Nephron progenitor cell (in vitro differentiated cells): ENCODE results near the gene RGS6.

Experiments used
- DNase-seq: peaks from one replicate; pipeline ENCODE4 v3.0.0; 2021
- H3K27ac Mint-ChIP-seq: 2 replicates; pipeline ENCODE4 v1.8.0; 2021; ENCODE audit warnings: mild to moderate bottlenecking, moderate library complexity, mixed read lengths
- H3K27me3 Mint-ChIP-seq: 2 replicates; pipeline ENCODE4 v1.8.0; 2021; ENCODE audit warnings: mild to moderate bottlenecking, low read depth, mixed read lengths; ENCODE audit not compliant: poor library complexity
- H3K36me3 Mint-ChIP-seq: 2 replicates; pipeline ENCODE4 v1.8.0; 2021; ENCODE audit warnings: low read depth, mixed read lengths
- H3K4me1 Mint-ChIP-seq: 2 replicates; pipeline ENCODE4 v1.8.0; 2021; ENCODE audit warnings: mixed read lengths
- H3K4me3 Mint-ChIP-seq: 2 replicates; pipeline ENCODE4 v1.8.0; 2021; ENCODE audit warnings: mild to moderate bottlenecking, moderate library complexity, mixed read lengths
- H3K9me3 Mint-ChIP-seq: 2 replicates; pipeline ENCODE4 v1.8.0; 2021; ENCODE audit warnings: mild to moderate bottlenecking, moderate library complexity, mixed read lengths
- CTCF ChIP-seq: fragments of 200-600 bp; sonication (generic); IDR thresholded peaks from 2 replicates; pipeline ENCODE4 v1.5.0; 2021; ENCODE audit warnings: antibody characterized with exemption

The RGS6 gene

DNA sequence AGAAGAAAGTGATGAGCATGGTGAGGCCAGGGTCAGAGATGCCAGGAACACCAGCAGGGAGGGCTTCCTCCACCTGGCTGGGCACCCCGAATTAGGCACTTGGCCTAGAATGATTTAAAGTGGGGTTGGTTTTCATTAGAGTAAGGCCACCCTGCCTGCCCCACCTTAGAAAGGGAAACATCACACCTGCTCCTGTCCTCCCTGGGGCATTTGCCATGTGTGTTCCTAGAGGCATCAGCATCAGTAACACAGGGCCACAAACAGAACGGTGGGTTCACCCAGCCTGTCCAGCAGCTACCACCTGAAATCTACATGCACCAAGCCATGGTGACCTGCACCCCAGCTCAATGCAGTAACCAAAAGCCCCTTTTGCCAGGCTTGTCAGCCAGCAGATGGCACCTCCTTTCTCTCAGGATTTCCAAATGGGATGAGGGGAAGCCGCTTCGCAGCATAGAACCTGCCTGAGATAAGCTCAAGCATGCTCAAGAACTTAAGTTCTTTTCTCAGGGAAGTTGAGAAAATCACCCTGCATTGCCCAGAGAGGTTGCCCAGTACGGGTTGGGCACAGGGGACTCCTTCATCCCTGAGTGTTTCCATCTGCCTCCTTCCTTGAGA lies 622.9 kb downstream of the RGS6 start:
- Mint-ChIP-seq H3K27ac (no peak overlapping the region), H3K27me3 (peaks cover 27% of the 10 kb centered on the region), H3K4me3 (no peak overlapping the region), H3K4me1 (peaks cover 21% of the 10 kb centered on the region), H3K9me3 (no peaks in the 10 kb centered on the region), H3K36me3 (no peaks in the 10 kb centered on the region)
- DNase-seq, result no peak
- no peak for TF ChIP-seq CTCF

GRCh38 chr14:72555609-72556000 lies 623.4 kb downstream of the RGS6 start:
- H3K4me3 Mint-ChIP-seq, result no peak overlapping the region
- peaks cover 26% of the 10 kb centered on the region for H3K4me1 Mint-ChIP-seq
- no peak for DNase-seq
- no peaks in the 10 kb centered on the region for H3K9me3 Mint-ChIP-seq
- TF ChIP-seq CTCF, result no peak
- H3K27ac Mint-ChIP-seq, result no peak overlapping the region
- H3K27me3 Mint-ChIP-seq, result peaks cover 25% of the 10 kb centered on the region
- no peaks in the 10 kb centered on the region for H3K36me3 Mint-ChIP-seq

GRCh38 chr14:72557671-72558070 lies 625.4 kb downstream of the RGS6 start:
- no peak for DNase-seq

DNA sequence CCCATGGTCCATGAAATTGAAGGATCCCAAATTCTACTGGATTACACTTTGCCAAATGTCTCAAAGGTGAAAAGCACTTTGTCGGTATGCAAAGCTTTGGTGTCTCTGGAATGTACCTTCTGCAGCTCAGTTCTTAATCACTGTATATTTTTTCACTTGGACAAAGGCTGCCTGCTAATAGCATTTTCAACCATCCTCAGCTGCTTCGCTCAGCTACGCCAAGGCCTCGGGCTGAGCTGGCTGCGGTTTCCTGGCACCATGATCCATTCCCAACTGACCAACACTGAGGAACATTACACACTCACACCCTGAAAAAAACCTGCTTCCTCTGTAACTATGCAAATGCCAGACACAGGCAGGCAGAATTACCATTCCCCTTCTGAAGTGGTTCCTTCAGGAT lies 626.5 kb downstream of the RGS6 start:
- no peak overlapping the region for H3K4me3 Mint-ChIP-seq
- H3K27ac Mint-ChIP-seq, result peak overlapping the region; percentile 20
- no peaks in the 10 kb centered on the region for H3K9me3 Mint-ChIP-seq
- H3K27me3 Mint-ChIP-seq, result peaks cover 11% of the 10 kb centered on the region
- H3K4me1 Mint-ChIP-seq, result peaks cover 47% of the 10 kb centered on the region
- H3K36me3 Mint-ChIP-seq, result no peaks in the 10 kb centered on the region
- no peak for DNase-seq
- TF ChIP-seq CTCF, result no peak

More at GRCh38 chr14:72557671-72558070, 625.4 kb downstream of the RGS6 start:
- H3K27ac Mint-ChIP-seq, result no peak overlapping the region
- H3K4me1 Mint-ChIP-seq, result peaks cover 47% of the 10 kb centered on the region
- no peak for TF ChIP-seq CTCF
- peaks cover 16% of the 10 kb centered on the region for H3K27me3 Mint-ChIP-seq
- H3K36me3 Mint-ChIP-seq, result no peaks in the 10 kb centered on the region
- no peaks in the 10 kb centered on the region for H3K9me3 Mint-ChIP-seq
- H3K4me3 Mint-ChIP-seq, result no peak overlapping the region

GRCh38 chr14:72559202-72559601 lies 627.0 kb downstream of the RGS6 start:
- Mint-ChIP-seq H3K4me3 (peak overlapping the region; percentile 7), H3K9me3 (no peaks in the 10 kb centered on the region), H3K4me1 (peaks cover 47% of the 10 kb centered on the region), H3K36me3 (no peaks in the 10 kb centered on the region), H3K27ac (peak overlapping the region; percentile 53), H3K27me3 (peaks cover 8% of the 10 kb centered on the region)
- DNase-seq, result peak; percentile 38
- TF ChIP-seq CTCF, result no peak

GRCh38 chr14:72559669-72560255 lies 627.5 kb downstream of the RGS6 start:
- Mint-ChIP-seq H3K36me3 (no peaks in the 10 kb centered on the region), H3K4me1 (peaks cover 47% of the 10 kb centered on the region), H3K9me3 (no peaks in the 10 kb centered on the region), H3K27me3 (peaks cover 8% of the 10 kb centered on the region), H3K4me3 (peak overlapping the region; percentile 7), H3K27ac (peak overlapping the region; percentile 53)
- TF ChIP-seq CTCF, result no peak
- no peak for DNase-seq
